Measurements from ENCODE around the gene NAGS.

- TF ChIP-seq GLIS3 (CRISPR knock-in tag; IDR thresholded peaks at IDR 0.05) = no peak
- no peak for TF ChIP-seq TOX (CRISPR knock-in tag; IDR thresholded peaks at IDR 0.05; ENCODE audit: borderline replicate concordance)
- no peak for TF ChIP-seq PATZ1 (CRISPR knock-in tag; IDR thresholded peaks at IDR 0.05; ENCODE audit: borderline replicate concordance)
- TF ChIP-seq ARNTL (CRISPR knock-in tag; IDR thresholded peaks at IDR 0.05; ENCODE audit: borderline replicate concordance, low read depth) = no peak
- TF ChIP-seq OSR1 (CRISPR knock-in tag; IDR thresholded peaks at IDR 0.05) = no peak
- no peak for TF ChIP-seq SNAI2 (CRISPR knock-in tag; IDR thresholded peaks at IDR 0.05)
- TF ChIP-seq TCF4 (CRISPR knock-in tag; IDR thresholded peaks at IDR 0.05; ENCODE audit: borderline replicate concordance) = no peak
- no peak for TF ChIP-seq ISL1 (CRISPR knock-in tag; IDR thresholded peaks at IDR 0.05)
Observed at GRCh38 chr17:43999024-43999423, 5.4 kb upstream of the NAGS start.
